ENCODE measurements around the gene CAB39. TPM values are rescaled to one million over a fixed set of nuclear protein-coding genes. Genes with fewer than 3 reads are reported as not detected.
A peak's percentile ranks its signal among the peaks of the same experiment; 100 is the strongest.

The CAB39 gene
- total and polyA plus RNA-seq, 2 experiments from 2014 or later, result 18.7 to 67.5 TPM

DNA sequence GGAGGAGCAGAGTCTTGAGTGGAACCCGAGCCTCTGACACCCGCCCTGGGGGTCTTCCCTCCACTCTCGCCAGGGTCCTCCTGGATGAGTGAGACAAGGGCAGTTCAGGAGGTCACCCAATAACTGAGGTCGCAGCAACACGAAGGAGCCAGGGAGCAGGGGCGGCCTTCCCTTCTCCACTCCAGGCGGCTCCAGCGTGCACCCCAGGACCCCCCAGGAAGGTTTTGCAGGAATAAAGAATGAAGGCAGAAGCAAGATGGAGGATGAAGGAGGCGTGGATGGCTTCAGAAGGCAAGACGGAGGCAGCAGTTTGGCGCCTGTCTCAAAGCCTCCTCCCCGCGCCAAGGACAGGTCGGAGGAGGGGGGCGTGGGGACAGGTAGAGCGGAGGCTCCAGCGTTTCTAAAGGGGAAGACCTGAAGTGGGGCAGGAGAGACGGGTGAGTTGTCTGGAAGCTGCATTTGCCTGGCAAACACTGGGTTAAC, 151.5 kb downstream of the CAB39 start:
- H3K27ac Mint-ChIP-seq, result peak overlapping the region; percentile 95
- peak overlapping the region; percentile 88 for H3K27ac ChIP-seq (ENCODE audit: low read depth)
- H3K4me1 Mint-ChIP-seq, result peaks cover 61% of the 10 kb centered on the region

More for the DNA sequence above, 151.5 kb downstream of the CAB39 start:
- Histone ChIP-seq H3K79me2 (replicated peaks; ENCODE audit: insufficient read depth) (peaks cover 43% of the 10 kb centered on the region), H3K4me1 (ENCODE audit: insufficient read depth) (peaks cover 51% of the 10 kb centered on the region), H3F3A (replicated peaks; ENCODE audit: low read depth) (peaks cover 9% of the 10 kb centered on the region; the same call in 1 of the 2 replicates), H3K4me2 (peak overlapping the region; percentile 88), H3K9me2 (ENCODE audit: insufficient read depth) (no peaks in the 10 kb centered on the region), H3K36me3 (ENCODE audit: insufficient read depth) (no peaks in the 10 kb centered on the region), H4K20me1 (replicated peaks; ENCODE audit: insufficient read depth) (peaks cover 8% of the 10 kb centered on the region; the same call in 1 of the 2 replicates), H3K27me3 (ENCODE audit: insufficient read depth) (no peaks in the 10 kb centered on the region), H3K4me3 (peak overlapping the region; percentile 98), H2AFZ (peak overlapping the region; percentile 98)
- Mint-ChIP-seq H3K9me3 (no peaks in the 10 kb centered on the region), H3K36me3 (ENCODE audit: low read depth) (peaks cover 11% of the 10 kb centered on the region; the same call in 2 of the 3 replicates), H3K4me3 (peak overlapping the region; percentile 92), H3K27me3 (ENCODE audit: insufficient read depth, low read depth, poor library complexity) (peaks cover 22% of the 10 kb centered on the region)
- DNase-seq (ENCODE audit: low spot score) (no peak), ATAC-seq (peak; percentile 1)
- no peak for TF ChIP-seq NANOG (IDR thresholded peaks at IDR 0.05; ENCODE audit: borderline replicate concordance)
- TF ChIP-seq, protein P1, sequence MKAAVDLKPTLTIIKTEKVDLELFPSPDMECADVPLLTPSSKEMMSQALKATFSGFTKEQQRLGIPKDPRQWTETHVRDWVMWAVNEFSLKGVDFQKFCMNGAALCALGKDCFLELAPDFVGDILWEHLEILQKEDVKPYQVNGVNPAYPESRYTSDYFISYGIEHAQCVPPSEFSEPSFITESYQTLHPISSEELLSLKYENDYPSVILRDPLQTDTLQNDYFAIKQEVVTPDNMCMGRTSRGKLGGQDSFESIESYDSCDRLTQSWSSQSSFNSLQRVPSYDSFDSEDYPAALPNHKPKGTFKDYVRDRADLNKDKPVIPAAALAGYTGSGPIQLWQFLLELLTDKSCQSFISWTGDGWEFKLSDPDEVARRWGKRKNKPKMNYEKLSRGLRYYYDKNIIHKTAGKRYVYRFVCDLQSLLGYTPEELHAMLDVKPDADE (IDR thresholded peaks at IDR 0.05), result no peak
- TF ChIP-seq, protein P2, sequence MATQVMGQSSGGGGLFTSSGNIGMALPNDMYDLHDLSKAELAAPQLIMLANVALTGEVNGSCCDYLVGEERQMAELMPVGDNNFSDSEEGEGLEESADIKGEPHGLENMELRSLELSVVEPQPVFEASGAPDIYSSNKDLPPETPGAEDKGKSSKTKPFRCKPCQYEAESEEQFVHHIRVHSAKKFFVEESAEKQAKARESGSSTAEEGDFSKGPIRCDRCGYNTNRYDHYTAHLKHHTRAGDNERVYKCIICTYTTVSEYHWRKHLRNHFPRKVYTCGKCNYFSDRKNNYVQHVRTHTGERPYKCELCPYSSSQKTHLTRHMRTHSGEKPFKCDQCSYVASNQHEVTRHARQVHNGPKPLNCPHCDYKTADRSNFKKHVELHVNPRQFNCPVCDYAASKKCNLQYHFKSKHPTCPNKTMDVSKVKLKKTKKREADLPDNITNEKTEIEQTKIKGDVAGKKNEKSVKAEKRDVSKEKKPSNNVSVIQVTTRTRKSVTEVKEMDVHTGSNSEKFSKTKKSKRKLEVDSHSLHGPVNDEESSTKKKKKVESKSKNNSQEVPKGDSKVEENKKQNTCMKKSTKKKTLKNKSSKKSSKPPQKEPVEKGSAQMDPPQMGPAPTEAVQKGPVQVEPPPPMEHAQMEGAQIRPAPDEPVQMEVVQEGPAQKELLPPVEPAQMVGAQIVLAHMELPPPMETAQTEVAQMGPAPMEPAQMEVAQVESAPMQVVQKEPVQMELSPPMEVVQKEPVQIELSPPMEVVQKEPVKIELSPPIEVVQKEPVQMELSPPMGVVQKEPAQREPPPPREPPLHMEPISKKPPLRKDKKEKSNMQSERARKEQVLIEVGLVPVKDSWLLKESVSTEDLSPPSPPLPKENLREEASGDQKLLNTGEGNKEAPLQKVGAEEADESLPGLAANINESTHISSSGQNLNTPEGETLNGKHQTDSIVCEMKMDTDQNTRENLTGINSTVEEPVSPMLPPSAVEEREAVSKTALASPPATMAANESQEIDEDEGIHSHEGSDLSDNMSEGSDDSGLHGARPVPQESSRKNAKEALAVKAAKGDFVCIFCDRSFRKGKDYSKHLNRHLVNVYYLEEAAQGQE (IDR thresholded peaks at IDR 0.05; ENCODE audit: unreplicated experiment), result no peak
- no peak for TF ChIP-seq STAT1 (IDR thresholded peaks at IDR 0.05; ENCODE audit: unreplicated experiment)
- TF ChIP-seq EZH2 (IDR thresholded peaks at IDR 0.05; ENCODE audit: low read depth, unreplicated experiment), result no peak
- TF ChIP-seq EZH2phosphoT487 (IDR thresholded peaks at IDR 0.05; ENCODE audit: unreplicated experiment), result no peak
- no peak for TF ChIP-seq POLR2AphosphoS5 (IDR thresholded peaks at IDR 0.05; ENCODE audit: low read depth)
- TF ChIP-seq CREB1 (CRISPR knock-in tag; IDR thresholded peaks at IDR 0.05; ENCODE audit: low read depth), result no peak
- TF ChIP-seq, protein P3, sequence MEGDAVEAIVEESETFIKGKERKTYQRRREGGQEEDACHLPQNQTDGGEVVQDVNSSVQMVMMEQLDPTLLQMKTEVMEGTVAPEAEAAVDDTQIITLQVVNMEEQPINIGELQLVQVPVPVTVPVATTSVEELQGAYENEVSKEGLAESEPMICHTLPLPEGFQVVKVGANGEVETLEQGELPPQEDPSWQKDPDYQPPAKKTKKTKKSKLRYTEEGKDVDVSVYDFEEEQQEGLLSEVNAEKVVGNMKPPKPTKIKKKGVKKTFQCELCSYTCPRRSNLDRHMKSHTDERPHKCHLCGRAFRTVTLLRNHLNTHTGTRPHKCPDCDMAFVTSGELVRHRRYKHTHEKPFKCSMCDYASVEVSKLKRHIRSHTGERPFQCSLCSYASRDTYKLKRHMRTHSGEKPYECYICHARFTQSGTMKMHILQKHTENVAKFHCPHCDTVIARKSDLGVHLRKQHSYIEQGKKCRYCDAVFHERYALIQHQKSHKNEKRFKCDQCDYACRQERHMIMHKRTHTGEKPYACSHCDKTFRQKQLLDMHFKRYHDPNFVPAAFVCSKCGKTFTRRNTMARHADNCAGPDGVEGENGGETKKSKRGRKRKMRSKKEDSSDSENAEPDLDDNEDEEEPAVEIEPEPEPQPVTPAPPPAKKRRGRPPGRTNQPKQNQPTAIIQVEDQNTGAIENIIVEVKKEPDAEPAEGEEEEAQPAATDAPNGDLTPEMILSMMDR (conservative IDR thresholded peaks at IDR 0.05; ENCODE audit: low read depth in 2 of 2), result no peak
- no peak for TF ChIP-seq ZNF114 (CRISPR knock-in tag; IDR thresholded peaks at IDR 0.05)
- no peak for TF ChIP-seq ZNF331 (CRISPR knock-in tag; IDR thresholded peaks at IDR 0.05; ENCODE audit: low read depth)
- TF ChIP-seq, protein P4, sequence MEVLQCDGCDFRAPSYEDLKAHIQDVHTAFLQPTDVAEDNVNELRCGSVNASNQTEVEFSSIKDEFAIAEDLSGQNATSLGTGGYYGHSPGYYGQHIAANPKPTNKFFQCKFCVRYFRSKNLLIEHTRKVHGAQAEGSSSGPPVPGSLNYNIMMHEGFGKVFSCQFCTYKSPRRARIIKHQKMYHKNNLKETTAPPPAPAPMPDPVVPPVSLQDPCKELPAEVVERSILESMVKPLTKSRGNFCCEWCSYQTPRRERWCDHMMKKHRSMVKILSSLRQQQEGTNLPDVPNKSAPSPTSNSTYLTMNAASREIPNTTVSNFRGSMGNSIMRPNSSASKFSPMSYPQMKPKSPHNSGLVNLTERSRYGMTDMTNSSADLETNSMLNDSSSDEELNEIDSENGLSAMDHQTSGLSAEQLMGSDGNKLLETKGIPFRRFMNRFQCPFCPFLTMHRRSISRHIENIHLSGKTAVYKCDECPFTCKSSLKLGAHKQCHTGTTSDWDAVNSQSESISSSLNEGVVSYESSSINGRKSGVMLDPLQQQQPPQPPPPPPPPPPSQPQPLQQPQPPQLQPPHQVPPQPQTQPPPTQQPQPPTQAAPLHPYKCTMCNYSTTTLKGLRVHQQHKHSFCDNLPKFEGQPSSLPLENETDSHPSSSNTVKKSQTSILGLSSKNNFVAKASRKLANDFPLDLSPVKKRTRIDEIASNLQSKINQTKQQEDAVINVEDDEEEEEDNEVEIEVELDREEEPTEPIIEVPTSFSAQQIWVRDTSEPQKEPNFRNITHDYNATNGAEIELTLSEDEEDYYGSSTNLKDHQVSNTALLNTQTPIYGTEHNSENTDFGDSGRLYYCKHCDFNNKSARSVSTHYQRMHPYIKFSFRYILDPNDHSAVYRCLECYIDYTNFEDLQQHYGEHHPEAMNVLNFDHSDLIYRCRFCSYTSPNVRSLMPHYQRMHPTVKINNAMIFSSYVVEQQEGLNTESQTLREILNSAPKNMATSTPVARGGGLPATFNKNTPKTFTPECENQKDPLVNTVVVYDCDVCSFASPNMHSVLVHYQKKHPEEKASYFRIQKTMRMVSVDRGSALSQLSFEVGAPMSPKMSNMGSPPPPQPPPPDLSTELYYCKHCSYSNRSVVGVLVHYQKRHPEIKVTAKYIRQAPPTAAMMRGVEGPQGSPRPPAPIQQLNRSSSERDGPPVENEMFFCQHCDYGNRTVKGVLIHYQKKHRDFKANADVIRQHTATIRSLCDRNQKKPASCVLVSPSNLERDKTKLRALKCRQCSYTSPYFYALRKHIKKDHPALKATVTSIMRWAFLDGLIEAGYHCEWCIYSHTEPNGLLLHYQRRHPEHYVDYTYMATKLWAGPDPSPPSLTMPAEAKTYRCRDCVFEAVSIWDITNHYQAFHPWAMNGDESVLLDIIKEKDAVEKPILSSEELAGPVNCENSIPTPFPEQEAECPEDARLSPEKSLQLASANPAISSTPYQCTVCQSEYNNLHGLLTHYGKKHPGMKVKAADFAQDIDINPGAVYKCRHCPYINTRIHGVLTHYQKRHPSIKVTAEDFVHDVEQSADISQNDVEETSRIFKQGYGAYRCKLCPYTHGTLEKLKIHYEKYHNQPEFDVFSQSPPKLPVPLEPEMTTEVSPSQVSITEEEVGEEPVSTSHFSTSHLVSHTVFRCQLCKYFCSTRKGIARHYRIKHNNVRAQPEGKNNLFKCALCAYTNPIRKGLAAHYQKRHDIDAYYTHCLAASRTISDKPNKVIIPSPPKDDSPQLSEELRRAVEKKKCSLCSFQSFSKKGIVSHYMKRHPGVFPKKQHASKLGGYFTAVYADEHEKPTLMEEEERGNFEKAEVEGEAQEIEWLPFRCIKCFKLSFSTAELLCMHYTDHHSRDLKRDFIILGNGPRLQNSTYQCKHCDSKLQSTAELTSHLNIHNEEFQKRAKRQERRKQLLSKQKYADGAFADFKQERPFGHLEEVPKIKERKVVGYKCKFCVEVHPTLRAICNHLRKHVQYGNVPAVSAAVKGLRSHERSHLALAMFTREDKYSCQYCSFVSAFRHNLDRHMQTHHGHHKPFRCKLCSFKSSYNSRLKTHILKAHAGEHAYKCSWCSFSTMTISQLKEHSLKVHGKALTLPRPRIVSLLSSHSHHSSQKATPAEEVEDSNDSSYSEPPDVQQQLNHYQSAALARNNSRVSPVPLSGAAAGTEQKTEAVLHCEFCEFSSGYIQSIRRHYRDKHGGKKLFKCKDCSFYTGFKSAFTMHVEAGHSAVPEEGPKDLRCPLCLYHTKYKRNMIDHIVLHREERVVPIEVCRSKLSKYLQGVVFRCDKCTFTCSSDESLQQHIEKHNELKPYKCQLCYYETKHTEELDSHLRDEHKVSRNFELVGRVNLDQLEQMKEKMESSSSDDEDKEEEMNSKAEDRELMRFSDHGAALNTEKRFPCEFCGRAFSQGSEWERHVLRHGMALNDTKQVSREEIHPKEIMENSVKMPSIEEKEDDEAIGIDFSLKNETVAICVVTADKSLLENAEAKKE (CRISPR knock-in tag; IDR thresholded peaks at IDR 0.05), result no peak
